SU-DHL-6 (cell line): ENCODE measurements around the gene MGMT.

Experiments used
- EZH2phosphoT487 ChIP-seq: fragments of 200-600 bp; sonication (generic), shearing (Covaris generic); conservative IDR thresholded peaks from 2 replicates; pipeline ENCODE4 v1.6.1; 2018; ENCODE audit warnings: mild to moderate bottlenecking, antibody characterized with exemption, low read length, moderate library complexity, mixed read lengths
- TF ChIP-seq, protein P1 (sequence below): fragments of 200-600 bp; sonication (generic); IDR thresholded peaks from one replicate; pipeline ENCODE4 v1.5.1; 2017; ENCODE audit warnings: antibody characterized with exemption, mild to moderate bottlenecking, low read length, moderate library complexity; ENCODE audit not compliant: insufficient read depth, poor library complexity, severe bottlenecking

DNA sequence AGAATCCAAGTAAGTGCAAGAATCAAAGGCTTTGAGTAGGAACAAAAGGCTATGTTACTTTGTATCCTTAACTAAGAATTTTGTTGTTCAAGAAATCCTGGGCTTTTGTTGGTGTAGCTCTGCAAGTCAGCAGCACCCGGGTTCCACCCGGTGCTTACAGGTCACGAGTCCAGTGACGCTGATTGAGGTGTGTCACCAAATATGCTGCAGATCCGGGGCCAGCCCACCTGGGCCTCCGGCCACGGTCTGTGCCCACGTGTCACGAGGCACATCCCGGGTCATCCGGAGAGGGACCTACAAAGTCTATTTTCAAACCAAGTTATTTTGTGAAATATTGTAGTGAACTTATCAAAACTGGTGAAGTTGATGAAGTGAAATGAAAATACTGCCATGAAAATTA, 103.1 kb downstream of the MGMT start:
- TF ChIP-seq, protein P1, sequence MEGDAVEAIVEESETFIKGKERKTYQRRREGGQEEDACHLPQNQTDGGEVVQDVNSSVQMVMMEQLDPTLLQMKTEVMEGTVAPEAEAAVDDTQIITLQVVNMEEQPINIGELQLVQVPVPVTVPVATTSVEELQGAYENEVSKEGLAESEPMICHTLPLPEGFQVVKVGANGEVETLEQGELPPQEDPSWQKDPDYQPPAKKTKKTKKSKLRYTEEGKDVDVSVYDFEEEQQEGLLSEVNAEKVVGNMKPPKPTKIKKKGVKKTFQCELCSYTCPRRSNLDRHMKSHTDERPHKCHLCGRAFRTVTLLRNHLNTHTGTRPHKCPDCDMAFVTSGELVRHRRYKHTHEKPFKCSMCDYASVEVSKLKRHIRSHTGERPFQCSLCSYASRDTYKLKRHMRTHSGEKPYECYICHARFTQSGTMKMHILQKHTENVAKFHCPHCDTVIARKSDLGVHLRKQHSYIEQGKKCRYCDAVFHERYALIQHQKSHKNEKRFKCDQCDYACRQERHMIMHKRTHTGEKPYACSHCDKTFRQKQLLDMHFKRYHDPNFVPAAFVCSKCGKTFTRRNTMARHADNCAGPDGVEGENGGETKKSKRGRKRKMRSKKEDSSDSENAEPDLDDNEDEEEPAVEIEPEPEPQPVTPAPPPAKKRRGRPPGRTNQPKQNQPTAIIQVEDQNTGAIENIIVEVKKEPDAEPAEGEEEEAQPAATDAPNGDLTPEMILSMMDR = no peak
- no peak for TF ChIP-seq EZH2phosphoT487
